ENCODE data around the gene AOC1.
A peak's percentile ranks its signal among the peaks of the same experiment; 100 is the strongest.
"Not testable (repeated sequence)": the region's sequence is repeated elsewhere in the genome, so short reads cannot be mapped to it uniquely, and the experiment has no call there.

The AOC1 gene

DNA sequence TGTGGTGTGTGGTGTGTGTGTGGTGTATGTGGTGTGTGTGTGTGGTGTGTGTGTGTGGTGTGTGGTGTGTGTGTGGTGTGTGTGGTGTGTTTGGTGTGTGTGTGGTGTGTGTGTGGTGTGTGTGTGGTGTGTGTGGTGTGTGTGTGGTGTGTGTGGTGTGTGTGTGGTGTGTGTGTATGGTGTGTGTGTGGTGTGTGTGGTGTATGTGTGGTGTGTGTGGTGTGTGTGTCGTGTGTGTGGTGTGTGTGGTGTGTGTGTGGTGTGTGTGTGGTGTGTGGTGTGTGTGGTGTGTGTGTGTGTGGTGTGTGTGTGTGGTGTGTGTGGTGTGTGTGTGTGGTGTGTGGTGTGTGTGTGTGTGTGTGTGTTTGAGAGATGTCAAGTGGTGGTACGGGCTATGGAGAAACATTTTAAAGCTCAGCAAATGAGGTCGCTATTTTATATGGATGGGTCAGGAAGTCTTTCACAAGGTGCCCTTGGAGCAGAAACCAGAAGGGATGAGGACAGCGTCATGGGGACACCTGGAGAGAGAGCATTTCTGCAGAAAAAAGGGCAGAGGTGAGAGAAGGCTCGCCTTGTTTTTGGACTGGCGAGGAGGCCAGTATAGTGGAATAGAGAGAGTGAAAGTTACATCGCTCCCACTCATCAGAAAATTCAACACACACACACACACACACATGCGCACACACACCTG is 58.1 kb downstream of the AOC1 start:
- not testable (repeated sequence) for H4K91ac ChIP-seq (ENCODE audit: low read depth, low read length, poor library complexity); H4K8ac ChIP-seq (ENCODE audit: low read depth, low read length); H2BK15ac ChIP-seq (ENCODE audit: low read length); H3K4me2 ChIP-seq (ENCODE audit: insufficient read depth, low read length, poor library complexity, severe bottlenecking); H3K4me1 ChIP-seq (ENCODE audit: control insufficient read depth in 2 of 2, insufficient read depth in 1 of 2, low read depth in 1 of 2, low read length in 2 of 2); H2BK120ac ChIP-seq (ENCODE audit: low read depth, low read length); H2AFZ ChIP-seq (ENCODE audit: low read length); H3K14ac ChIP-seq (ENCODE audit: low read length); H3K4ac ChIP-seq (ENCODE audit: low read length); H3K4me3 ChIP-seq (ENCODE audit: low read length in 2 of 2); H3K36me3 ChIP-seq (replicated peaks in 1 of 2; ENCODE audit: control insufficient read depth in 2 of 2, insufficient read depth in 2 of 2, low read length in 2 of 2); H3K18ac ChIP-seq (ENCODE audit: low read length); H2BK5ac ChIP-seq (ENCODE audit: low read length); H3K27ac ChIP-seq (replicated peaks; ENCODE audit: low read length); DNase-seq (ENCODE audit: low spot score); H2AK5ac ChIP-seq (ENCODE audit: low read depth, low read length); H3K79me1 ChIP-seq (ENCODE audit: low read depth, low read length); H2BK12ac ChIP-seq (ENCODE audit: low read length); H3K9me3 ChIP-seq (replicated peaks in 1 of 2; ENCODE audit: control insufficient read depth in 2 of 2, insufficient read depth in 1 of 2, low read depth in 1 of 2, low read length in 2 of 2)
- H3K9ac ChIP-seq (ENCODE audit: low read depth, low read length, poor library complexity): peak overlapping the region; percentile 24
- peak overlapping the region; percentile 91 for H3K23ac ChIP-seq (ENCODE audit: low read depth, low read length, poor library complexity)
- peaks cover 0 to 15% (median 0%) of the 10 kb centered on the region in 3 experiments for H3K27me3 ChIP-seq (ENCODE audit: control insufficient read depth in 3 of 3, insufficient read depth in 3 of 3, low read depth in 1 of 3, low read length in 3 of 3)
- no CpG with 5 or more reads among the region's 8 CpGs for WGBS, 2 donors (ENCODE audit: extremely low coverage in 2 of 2, insufficient read length in 2 of 2, insufficient replicate concordance in 1 of 2)

DNA sequence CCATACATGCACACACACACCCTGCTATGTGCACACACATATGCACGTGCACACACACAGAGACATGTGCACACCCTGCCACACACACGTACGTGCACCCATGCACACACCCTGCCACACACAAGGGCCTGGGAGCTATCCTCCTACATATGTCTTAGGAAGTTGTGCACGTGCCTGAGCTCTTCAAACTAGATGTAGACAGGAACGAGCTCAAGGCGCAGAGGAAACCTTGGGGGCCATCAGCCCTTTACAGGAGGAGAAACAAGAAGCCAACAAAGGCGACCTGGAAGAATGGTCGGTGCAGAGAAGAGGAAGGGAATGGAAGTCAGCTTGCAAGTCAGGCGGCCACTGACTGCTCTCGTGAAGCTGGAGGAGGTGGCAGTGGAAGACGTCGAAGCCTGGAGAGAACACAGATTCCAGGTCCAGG is 58.7 kb downstream of the AOC1 start:
- Histone ChIP-seq H4K8ac (ENCODE audit: low read depth, low read length) (peak overlapping the region; percentile 66), H3K9me3 (replicated peaks in 1 of 2; ENCODE audit: control insufficient read depth in 2 of 2, insufficient read depth in 1 of 2, low read depth in 1 of 2, low read length in 2 of 2) (peaks cover 0 to 4% of the 10 kb centered on the region in 2 donors), H2AK5ac (ENCODE audit: low read depth, low read length) (no peak overlapping the region), H3K9ac (ENCODE audit: low read depth, low read length, poor library complexity) (peak overlapping the region; percentile 24), H3K4ac (ENCODE audit: low read length) (no peak overlapping the region), H2BK5ac (ENCODE audit: low read length) (peak overlapping the region; percentile 78), H3K18ac (ENCODE audit: low read length) (no peak overlapping the region), H4K91ac (ENCODE audit: low read depth, low read length, poor library complexity) (no peak overlapping the region), H2BK120ac (ENCODE audit: low read depth, low read length) (no peak overlapping the region), H3K4me3 (ENCODE audit: low read length in 2 of 2) (no peak overlapping the region), H3K4me2 (ENCODE audit: insufficient read depth, low read length, poor library complexity, severe bottlenecking) (no peak overlapping the region), H3K23ac (ENCODE audit: low read depth, low read length, poor library complexity) (peak overlapping the region; percentile 51), H3K14ac (ENCODE audit: low read length) (no peak overlapping the region), H3K4me1 (ENCODE audit: control insufficient read depth in 2 of 2, insufficient read depth in 1 of 2, low read depth in 1 of 2, low read length in 2 of 2) (peaks cover 0 to 4% of the 10 kb centered on the region in 2 donors), H2BK12ac (ENCODE audit: low read length) (no peak overlapping the region), H3K27me3 (ENCODE audit: control insufficient read depth in 3 of 3, insufficient read depth in 3 of 3, low read depth in 1 of 3, low read length in 3 of 3) (peaks cover 0 to 18% (median 0%) of the 10 kb centered on the region in 3 experiments), H2BK15ac (ENCODE audit: low read length) (no peak overlapping the region), H3K27ac (replicated peaks; ENCODE audit: low read length) (no peak overlapping the region), H2AFZ (ENCODE audit: low read length) (no peak overlapping the region), H3K79me1 (ENCODE audit: low read depth, low read length) (peaks cover 3% of the 10 kb centered on the region), H3K36me3 (replicated peaks in 1 of 2; ENCODE audit: control insufficient read depth in 2 of 2, insufficient read depth in 2 of 2, low read length in 2 of 2) (no peaks in the 10 kb centered on the region)
- no CpG with 5 or more reads among the region's 12 CpGs for WGBS, 2 donors (ENCODE audit: extremely low coverage in 2 of 2, insufficient read length in 2 of 2, insufficient replicate concordance in 1 of 2)
- no peak for DNase-seq (ENCODE audit: low spot score)

Measured in neuronal stem cell (in vitro differentiated cells).